ENCODE measurements around the gene APOC3. TPM values are rescaled to one million over a fixed set of nuclear protein-coding genes. Genes with fewer than 3 reads are reported as not detected.

The APOC3 gene
- total RNA-seq, 1 experiment from 2014 or later, result 3.5 TPM

GRCh38 chr11:116849486-116849885, 19.8 kb downstream of the APOC3 start:
- no peaks in the 10 kb centered on the region for H3K79me2 ChIP-seq (ENCODE audit: insufficient read depth, low read length)
- CTCF ChIA-PET, result no interaction called here
- no peak for DNase-seq (ENCODE audit: low read depth, low spot score)
- peaks cover 3 to 13% of the 10 kb centered on the region in 2 experiments; a peak in 2 of 4 replicates for H3K36me3 ChIP-seq (ENCODE audit: control insufficient read depth in 1 of 2, insufficient read depth in 2 of 2, low read length in 2 of 2)
- no peaks in the 10 kb centered on the region for H3K9me2 ChIP-seq (ENCODE audit: insufficient read depth)
- no peak overlapping the region for H3K9ac ChIP-seq (ENCODE audit: low read length)
- TF ChIP-seq FOSL1 (IDR thresholded peaks at IDR 0.05; ENCODE audit: low read depth) (no peak), CTCF (IDR thresholded peaks at IDR 0.05 in 2 of 3, conservative IDR thresholded peaks at IDR 0.05 in 1 of 3; ENCODE audit: borderline replicate concordance in 1 of 3, insufficient read depth in 1 of 3, low read depth in 2 of 3, low read length in 2 of 3) (no peak), POLR2A (IDR thresholded peaks at IDR 0.05; ENCODE audit: borderline replicate concordance, extremely low read depth, insufficient read depth, insufficient read length) (no peak), TCF7L2 (IDR thresholded peaks at IDR 0.05; ENCODE audit: borderline replicate concordance, extremely low read depth, insufficient read depth, insufficient read length) (no peak), CBX3 (IDR thresholded peaks at IDR 0.05; ENCODE audit: low read depth) (no peak), EGR1 (IDR thresholded peaks at IDR 0.05; ENCODE audit: low read depth) (no peak), SP1 (IDR thresholded peaks at IDR 0.05; ENCODE audit: low read depth) (no peak), POLR2AphosphoS5 (IDR thresholded peaks at IDR 0.05; ENCODE audit: low read depth, low read length) (no peak), RAD21 (IDR thresholded peaks at IDR 0.05; ENCODE audit: low read depth) (no peak), YY1 (IDR thresholded peaks at IDR 0.05; ENCODE audit: extremely low read depth, insufficient replicate concordance, low read depth, low read length) (no peak), JUND (IDR thresholded peaks at IDR 0.05) (no peak), ZFX (IDR thresholded peaks at IDR 0.05) (no peak), EZH2 (IDR thresholded peaks at IDR 0.05) (no peak), ELF1 (IDR thresholded peaks at IDR 0.05; ENCODE audit: borderline replicate concordance, low read depth) (no peak), SRF (IDR thresholded peaks at IDR 0.05; ENCODE audit: low read depth) (no peak), EZH2phosphoT487 (IDR thresholded peaks at IDR 0.05; ENCODE audit: borderline replicate concordance) (no peak), ZNF274 (IDR thresholded peaks at IDR 0.05; ENCODE audit: low read depth, low read length) (no peak)
- TF ChIP-seq, protein P1, sequence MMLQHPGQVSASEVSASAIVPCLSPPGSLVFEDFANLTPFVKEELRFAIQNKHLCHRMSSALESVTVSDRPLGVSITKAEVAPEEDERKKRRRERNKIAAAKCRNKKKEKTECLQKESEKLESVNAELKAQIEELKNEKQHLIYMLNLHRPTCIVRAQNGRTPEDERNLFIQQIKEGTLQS (IDR thresholded peaks at IDR 0.05), result no peak
- TF ChIP-seq, protein P2, sequence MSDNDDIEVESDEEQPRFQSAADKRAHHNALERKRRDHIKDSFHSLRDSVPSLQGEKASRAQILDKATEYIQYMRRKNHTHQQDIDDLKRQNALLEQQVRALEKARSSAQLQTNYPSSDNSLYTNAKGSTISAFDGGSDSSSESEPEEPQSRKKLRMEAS (IDR thresholded peaks at IDR 0.05), result no peak
- TF ChIP-seq, protein P3, sequence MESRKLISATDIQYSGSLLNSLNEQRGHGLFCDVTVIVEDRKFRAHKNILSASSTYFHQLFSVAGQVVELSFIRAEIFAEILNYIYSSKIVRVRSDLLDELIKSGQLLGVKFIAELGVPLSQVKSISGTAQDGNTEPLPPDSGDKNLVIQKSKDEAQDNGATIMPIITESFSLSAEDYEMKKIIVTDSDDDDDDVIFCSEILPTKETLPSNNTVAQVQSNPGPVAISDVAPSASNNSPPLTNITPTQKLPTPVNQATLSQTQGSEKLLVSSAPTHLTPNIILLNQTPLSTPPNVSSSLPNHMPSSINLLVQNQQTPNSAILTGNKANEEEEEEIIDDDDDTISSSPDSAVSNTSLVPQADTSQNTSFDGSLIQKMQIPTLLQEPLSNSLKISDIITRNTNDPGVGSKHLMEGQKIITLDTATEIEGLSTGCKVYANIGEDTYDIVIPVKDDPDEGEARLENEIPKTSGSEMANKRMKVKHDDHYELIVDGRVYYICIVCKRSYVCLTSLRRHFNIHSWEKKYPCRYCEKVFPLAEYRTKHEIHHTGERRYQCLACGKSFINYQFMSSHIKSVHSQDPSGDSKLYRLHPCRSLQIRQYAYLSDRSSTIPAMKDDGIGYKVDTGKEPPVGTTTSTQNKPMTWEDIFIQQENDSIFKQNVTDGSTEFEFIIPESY (IDR thresholded peaks at IDR 0.05; ENCODE audit: extremely low read depth, insufficient replicate concordance, low read length), result no peak
- H4K20me1 ChIP-seq (ENCODE audit: insufficient read depth), result no peaks in the 10 kb centered on the region
- no TSS peak for BruUV-seq (replicated peaks)
- H3K27ac ChIP-seq (ENCODE audit: low read depth, low read length), result no peak overlapping the region
- RAD21 ChIA-PET (ENCODE audit: low non-redundant PET in 1 of 2, low total read pairs in 2 of 2, uncharacterized antibody in 2 of 2, unreplicated experiment in 2 of 2), result no interaction called here
- intact Hi-C loops (cut with micrococcal nuclease), result no loop called here
- POLR2A ChIA-PET, result no interaction called here
- H3K4me2 ChIP-seq (ENCODE audit: low read length), result no peak overlapping the region
- H3K4me3 ChIP-seq (replicated peaks in 1 of 2; ENCODE audit: low read depth in 1 of 2, low read length in 2 of 2), result no peak overlapping the region
- no peak overlapping the region for H2AFZ ChIP-seq (ENCODE audit: low read depth, low read length, poor library complexity, severe bottlenecking)
- no peaks in the 10 kb centered on the region for H3K27me3 ChIP-seq (ENCODE audit: insufficient read depth, low read length)
- H3K9me3 ChIP-seq (ENCODE audit: control insufficient read depth in 1 of 2, insufficient read depth in 1 of 2, low read depth in 1 of 2, low read length in 2 of 2), result no peaks in the 10 kb centered on the region
- no peak for ATAC-seq
- peaks cover 0 to 19% of the 10 kb centered on the region in 2 experiments; a peak in 2 of 4 replicates for H3K4me1 ChIP-seq (ENCODE audit: control insufficient read depth in 1 of 2, insufficient read depth in 2 of 2, low read length in 2 of 2)

Data from HCT116 (cell line).